Mucosa of descending colon (tissue), 3 donors: ENCODE data around the gene UACA. TPM values are rescaled to one million over a fixed set of nuclear protein-coding genes. Genes with fewer than 3 reads are reported as not detected.
A peak's percentile ranks its signal among the peaks of the same experiment; 100 is the strongest.

Experiments
- ATAC-seq: fragments of 200-7000 bp; cut with Tn5 transposase; one replicate; pipeline ENCODE4 v1.9.1; 2020; ENCODE audit warnings: mild to moderate bottlenecking, moderate library complexity
- DNase-seq, 3 donors: peaks; one replicate each; pipeline ENCODE4 v3.0.0-alpha.2; 2020
- H3K36me3 ChIP-seq: fragments of 200-600 bp; one replicate; pipeline ENCODE4 v1.8.0; 2021; ENCODE audit warnings: low read depth, mild to moderate bottlenecking
- H3K4me1 ChIP-seq: fragments of 200-600 bp; one replicate; pipeline ENCODE4 v1.8.0; 2021; ENCODE audit warnings: low read depth, mild to moderate bottlenecking
- H3K4me3 ChIP-seq: fragments of 200-600 bp; one replicate; pipeline ENCODE4 v1.8.0; 2021; ENCODE audit warnings: mild to moderate bottlenecking
- H3K9me3 ChIP-seq: fragments of 200-600 bp; one replicate; pipeline ENCODE4 v1.8.0; 2021; ENCODE audit warnings: mild to moderate bottlenecking
- intact Hi-C, 2 donors: fragments of 100-400 bp; cut with DNase I in 1 of 2; cut with micrococcal nuclease in 1 of 2; formaldehyde crosslinking; loops; one replicate each; pipeline versions ENCODE4 v1.11.0 to v1.11.1; 2022; cut with DNase I, micrococcal nuclease
- total RNA-seq, 3 donors: library from RNA; stranded (reverse); fragmentation: NEBNext Ultra II Directional in 2 of 3; extraction: Animal tissue kit (Norgen Biotek cat#: 25700) in 2 of 3; gene quantifications; one replicate each; pipeline versions ENCODE4 v1.2.1 to v1.2.4, GENCODE V29; 2021 to 2023
- TF ChIP-seq, protein P1 (sequence below): fragments of 200-600 bp; IDR thresholded peaks from one replicate; pipeline ENCODE4 v1.8.0; 2022; ENCODE audit warnings: antibody characterized with exemption, mild to moderate bottlenecking
- donor health status: DM: no; HTN: no; CAD: no; lungs with moderate emphysema.
- donor health status: DM: no; HTN: no; CAD: no.
- donor health status: DM: no; HTN: yes; CAD: no.

The UACA gene
- total RNA-seq, 3 donors from 2014 or later, result 42.1 to 74.7 (median 64.9) TPM

DNA sequence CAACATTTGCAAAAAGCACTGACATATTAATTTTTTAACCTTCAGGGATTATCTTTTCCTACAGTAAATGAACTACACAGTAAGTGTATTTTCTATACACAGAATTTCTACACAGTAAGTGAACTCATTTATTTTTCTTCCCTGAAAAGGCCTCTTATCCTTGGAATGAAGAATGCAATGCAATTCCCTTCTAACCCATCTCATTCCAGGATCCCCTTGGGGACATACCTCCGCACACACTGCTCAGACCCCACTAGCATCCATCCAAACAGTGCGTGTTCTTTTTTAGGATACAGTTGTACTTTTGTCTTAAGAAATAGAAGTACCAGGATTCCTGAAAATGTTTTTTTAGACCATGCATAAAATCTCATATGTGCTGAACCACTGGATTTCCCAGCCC, 152.8 kb downstream of the UACA start:
- H3K4me3 ChIP-seq, result no peak overlapping the region
- ATAC-seq (no peak), DNase-seq (no peak)
- H3K4me1 ChIP-seq, result no peaks in the 10 kb centered on the region
- H3K36me3 ChIP-seq, result no peaks in the 10 kb centered on the region
- H3K9me3 ChIP-seq, result no peaks in the 10 kb centered on the region
- TF ChIP-seq, protein P1, sequence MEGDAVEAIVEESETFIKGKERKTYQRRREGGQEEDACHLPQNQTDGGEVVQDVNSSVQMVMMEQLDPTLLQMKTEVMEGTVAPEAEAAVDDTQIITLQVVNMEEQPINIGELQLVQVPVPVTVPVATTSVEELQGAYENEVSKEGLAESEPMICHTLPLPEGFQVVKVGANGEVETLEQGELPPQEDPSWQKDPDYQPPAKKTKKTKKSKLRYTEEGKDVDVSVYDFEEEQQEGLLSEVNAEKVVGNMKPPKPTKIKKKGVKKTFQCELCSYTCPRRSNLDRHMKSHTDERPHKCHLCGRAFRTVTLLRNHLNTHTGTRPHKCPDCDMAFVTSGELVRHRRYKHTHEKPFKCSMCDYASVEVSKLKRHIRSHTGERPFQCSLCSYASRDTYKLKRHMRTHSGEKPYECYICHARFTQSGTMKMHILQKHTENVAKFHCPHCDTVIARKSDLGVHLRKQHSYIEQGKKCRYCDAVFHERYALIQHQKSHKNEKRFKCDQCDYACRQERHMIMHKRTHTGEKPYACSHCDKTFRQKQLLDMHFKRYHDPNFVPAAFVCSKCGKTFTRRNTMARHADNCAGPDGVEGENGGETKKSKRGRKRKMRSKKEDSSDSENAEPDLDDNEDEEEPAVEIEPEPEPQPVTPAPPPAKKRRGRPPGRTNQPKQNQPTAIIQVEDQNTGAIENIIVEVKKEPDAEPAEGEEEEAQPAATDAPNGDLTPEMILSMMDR, result no peak
- intact Hi-C loops, result no loop called here

DNA sequence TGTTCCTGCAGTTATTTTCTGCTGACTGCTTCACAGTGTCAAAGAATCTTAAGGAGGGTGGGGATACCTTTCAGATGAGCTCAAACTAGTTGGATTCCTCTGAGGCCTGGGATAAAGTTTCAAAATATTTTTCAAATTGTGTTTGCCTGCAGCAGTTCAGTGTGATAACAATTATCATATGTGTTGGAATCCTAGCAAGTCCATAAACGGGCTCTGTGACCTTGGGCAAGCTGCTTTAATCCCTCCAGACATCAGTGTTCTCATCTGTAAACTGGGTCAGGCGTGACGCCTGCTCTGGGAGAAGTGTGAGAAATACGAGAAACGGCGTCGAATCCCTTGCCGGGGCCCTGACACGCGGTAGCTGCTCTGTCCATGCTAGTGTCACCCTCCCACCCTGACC, 153.5 kb downstream of the UACA start:
- ATAC-seq (no peak), DNase-seq (no peak)
- intact Hi-C loops, result no loop called here
- Histone ChIP-seq H3K4me1 (no peaks in the 10 kb centered on the region), H3K4me3 (no peak overlapping the region), H3K9me3 (no peaks in the 10 kb centered on the region), H3K36me3 (no peaks in the 10 kb centered on the region)
- TF ChIP-seq, protein P1, result no peak

DNA sequence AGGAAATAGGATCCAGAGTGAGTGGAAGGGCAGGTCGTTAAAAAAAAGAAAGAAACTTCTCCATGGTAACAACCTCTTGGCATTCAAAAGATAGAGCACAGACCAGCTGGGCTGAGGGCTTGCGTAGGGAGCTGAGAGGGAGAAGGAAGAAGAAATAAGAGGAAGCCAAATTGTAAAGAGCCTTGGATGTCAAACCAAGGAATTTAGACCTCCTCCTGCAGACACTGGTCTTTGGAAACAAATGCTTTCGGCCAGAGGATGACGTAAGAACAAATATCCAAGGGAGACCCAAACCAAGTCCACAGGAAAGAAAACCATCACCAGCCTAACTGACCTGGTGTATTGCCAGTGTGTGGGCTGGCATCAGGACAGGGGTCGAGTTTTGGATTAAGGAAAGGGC, 155.2 kb downstream of the UACA start:
- TF ChIP-seq, protein P1, result no peak
- intact Hi-C loops, result no loop called here
- ATAC-seq (no peak), DNase-seq (no peak)
- no peaks in the 10 kb centered on the region for H3K36me3 ChIP-seq
- no peaks in the 10 kb centered on the region for H3K9me3 ChIP-seq
- H3K4me1 ChIP-seq, result no peaks in the 10 kb centered on the region
- H3K4me3 ChIP-seq, result no peak overlapping the region

DNA sequence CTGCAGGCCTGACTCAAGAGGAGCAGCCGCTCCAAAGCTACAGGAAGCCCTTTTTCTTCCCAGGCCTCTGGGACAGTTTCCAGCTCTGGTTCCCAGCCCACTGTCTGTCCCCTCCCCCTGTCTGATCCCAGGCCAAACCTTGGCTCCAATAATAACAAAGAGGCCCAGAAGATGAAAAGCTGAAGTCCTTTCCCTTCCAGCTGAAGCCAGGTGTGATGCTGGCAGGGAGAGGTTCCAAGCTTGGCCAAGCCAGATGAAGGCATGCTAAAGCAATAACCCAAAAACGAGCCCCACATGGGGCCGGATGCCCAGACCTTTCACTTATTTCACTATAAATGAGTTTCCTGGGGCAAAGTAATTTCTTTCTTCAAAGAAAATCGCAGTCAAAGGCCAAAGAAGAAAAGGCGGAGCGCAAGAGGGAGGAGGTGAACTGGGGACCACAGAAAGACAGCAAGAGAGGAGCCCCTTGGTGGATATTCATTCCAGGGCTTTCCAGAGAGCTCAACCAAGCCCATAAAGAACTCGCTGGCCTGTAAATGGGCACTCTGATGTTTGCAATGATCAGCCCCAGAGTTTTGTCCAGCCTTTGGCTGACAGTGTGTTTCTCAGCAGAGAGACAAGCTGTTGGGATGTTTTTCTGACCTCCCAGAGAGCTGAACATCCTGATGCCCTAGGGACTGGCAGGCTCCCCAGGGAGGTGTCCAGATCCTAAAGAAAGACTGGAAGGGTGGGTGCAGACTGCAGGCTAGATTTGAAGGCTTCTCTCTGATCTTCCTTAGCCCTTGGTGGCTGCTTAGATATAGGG, 157.6 kb downstream of the UACA start:
- peak in 1 of 3 donors; percentile 40 for DNase-seq
- Histone ChIP-seq H3K4me3 (no peak overlapping the region), H3K9me3 (no peaks in the 10 kb centered on the region), H3K4me1 (no peaks in the 10 kb centered on the region), H3K36me3 (no peaks in the 10 kb centered on the region)
- TF ChIP-seq, protein P1, result no peak
- peak; percentile 62 for ATAC-seq
- intact Hi-C loops, result no loop called here

DNA sequence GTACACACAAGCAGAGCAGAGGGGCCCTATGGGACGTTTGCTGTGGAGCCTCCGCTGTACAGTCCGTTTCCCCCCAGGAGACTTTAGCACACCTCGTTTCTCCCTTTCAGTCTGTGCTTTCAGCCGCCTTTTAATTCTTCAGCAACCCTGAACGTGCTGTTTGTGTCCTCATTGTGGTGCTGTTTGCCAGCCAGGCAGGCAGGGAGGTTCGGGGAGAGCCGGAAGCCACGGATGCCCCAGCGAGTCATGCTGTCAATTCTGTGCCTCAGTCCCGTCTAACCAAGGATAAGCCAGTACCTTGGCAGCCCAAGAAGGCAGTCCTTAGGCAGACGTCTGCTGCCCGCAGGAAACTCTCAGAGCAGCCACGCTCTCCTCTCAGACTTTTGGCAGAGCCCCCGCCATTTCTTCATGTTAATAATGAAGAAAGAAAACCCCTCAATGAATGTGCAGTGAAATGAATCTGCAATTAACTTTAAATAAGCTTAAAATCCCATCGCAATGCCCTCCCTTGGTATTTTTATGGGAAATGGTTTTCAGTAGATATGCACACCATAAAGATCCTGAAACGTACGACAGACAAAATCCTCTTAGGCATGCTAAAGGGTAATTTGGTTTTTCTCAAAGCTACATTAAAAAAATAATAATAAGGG, 158.6 kb downstream of the UACA start:
- DNase-seq, result no peak

More for the DNA sequence above, 158.6 kb downstream of the UACA start:
- TF ChIP-seq, protein P1, result no peak
- no peaks in the 10 kb centered on the region for H3K9me3 ChIP-seq
- no peak for ATAC-seq
- no peak overlapping the region for H3K4me3 ChIP-seq
- no peaks in the 10 kb centered on the region for H3K4me1 ChIP-seq
- intact Hi-C loops, result no loop called here
- no peaks in the 10 kb centered on the region for H3K36me3 ChIP-seq

Other genes starting within 250 kb of the UACA start
- 10 to 100 TPM in 1 of 3 donors, 1 to 10 TPM in 1, under 1 TPM in 1; 0.55 to 24.8 (median 3.8) TPM for gene LARP6, start 90.6 kb upstream of the UACA start, total RNA-seq
- 1 to 10 TPM; 1.2 to 2.7 (median 1.6) TPM for gene THAP10, start 128.9 kb upstream of the UACA start, total RNA-seq
- gene LRRC49, start 129.3 kb upstream of the UACA start, total RNA-seq, result 1 to 10 TPM; 2.7 to 5.7 (median 4.7) TPM